Measurements from ENCODE around the gene SNAP91.

GRCh38 chr6:83711958-83712357 lies 3.1 kb upstream of the SNAP91 start:
- TF ChIP-seq ZBTB21 (CRISPR knock-in tag; IDR thresholded peaks at IDR 0.05; ENCODE audit: borderline replicate concordance) (no peak), CTCF (IDR thresholded peaks at IDR 0.05) (no peak), ZSCAN18 (CRISPR knock-in tag; IDR thresholded peaks at IDR 0.05) (no peak), NFE2L1 (CRISPR knock-in tag; IDR thresholded peaks at IDR 0.05) (no peak), E2F1 (CRISPR knock-in tag; IDR thresholded peaks at IDR 0.05) (no peak), AR (CRISPR knock-in tag; IDR thresholded peaks at IDR 0.05) (no peak), JUN (CRISPR knock-in tag; IDR thresholded peaks at IDR 0.05) (no peak), SP1 (CRISPR knock-in tag; conservative IDR thresholded peaks at IDR 0.05) (no peak), NFYB (CRISPR knock-in tag; conservative IDR thresholded peaks at IDR 0.05; ENCODE audit: low read depth) (no peak), ESRRA (CRISPR knock-in tag; IDR thresholded peaks at IDR 0.05; ENCODE audit: borderline replicate concordance) (no peak), USF2 (CRISPR knock-in tag; IDR thresholded peaks at IDR 0.05) (no peak)
